GM12878 (cell line): Measurements from ENCODE around the gene CCDC91. TPM values are rescaled to one million over a fixed set of nuclear protein-coding genes. Genes with fewer than 3 reads are reported as not detected.

Experiments used
- ATAC-seq: fragments of 200-7000 bp; cut with Tn5 transposase; 3 replicates; pipeline ENCODE4 v1.9.1; 2020; ENCODE audit warnings: mild to moderate bottlenecking, moderate library complexity
- BruUV-seq: library from RNA; stranded (reverse); fragments of 400-500 nt; replicated peaks from 2 replicates; lab custom pipeline; 2021; lab: Mats Ljungman, UMichigan
- CTCF ChIA-PET: fragments of 300-600 bp; sonication (Branson Sonifier 250); formaldehyde crosslinking; extraction: SDS; loops from one replicate; lab custom pipeline; 2021; ENCODE audit warnings: inconsistent platforms; lab: Yijun Ruan, JAX
- POLR2A ChIA-PET: fragments of 350-600 bp; formaldehyde crosslinking; extraction: SDS; loops from one replicate; lab custom pipeline; 2021; ENCODE audit warnings: inconsistent platforms; lab: Charles Lee
- RAD21 ChIA-PET: fragments of 300-600 bp; sonication (Branson Sonifier 250); formaldehyde crosslinking; loops from one replicate; lab custom pipeline; 2023; ENCODE audit warnings: antibody characterized with exemption; ENCODE audit not compliant: unreplicated experiment; lab: Charles Lee
- SMC1A ChIA-PET: fragments of 300-600 bp; sonication (Branson Sonifier 250); formaldehyde crosslinking; loops from one replicate; lab custom pipeline; 2023; ENCODE audit not compliant: unreplicated experiment, uncharacterized antibody; lab: Charles Lee
- DNase-seq: peaks from one replicate; pipeline ENCODE4 v3.0.0-alpha.2; 2011; ENCODE audit warnings: low read depth, low spot score
- FAIRE-seq: peaks from 3 replicates; lab custom pipeline; 2011; peaks lifted over from hg19 to GRCh38; lab: Jason Lieb, UNC
- H2AFZ ChIP-seq: 2 replicates; pipeline ENCODE4 v1.6.0; 2011; ENCODE audit warnings: low read depth, low read length, control low read depth; ENCODE audit not compliant: control insufficient read depth
- H3K27ac ChIP-seq: 2 replicates; pipeline ENCODE4 v1.5.1; 2011; ENCODE audit warnings: control low read depth; ENCODE audit not compliant: control insufficient read depth, insufficient read depth
- H3K27me3 ChIP-seq, 2 experiments: replicated peaks in 1 of 2; 2 replicates each; pipeline versions ENCODE4 v1.6.0 to v1.6.1; 2011; ENCODE audit warnings: low read length in 1 of 2; ENCODE audit not compliant: control insufficient read depth in 2 of 2, insufficient read depth in 2 of 2
- H3K36me3 ChIP-seq, 2 experiments: 2 replicates each; pipeline ENCODE4 v1.5.1; 2011; ENCODE audit warnings: low read length in 1 of 2; ENCODE audit not compliant: control insufficient read depth in 2 of 2, insufficient read depth in 2 of 2
- H3K4me1 ChIP-seq: 2 replicates; pipeline ENCODE4 v1.6.1; 2011; ENCODE audit warnings: mild to moderate bottlenecking, low read length, moderate library complexity, mixed read lengths; ENCODE audit not compliant: control insufficient read depth, insufficient read depth
- H3K4me2 ChIP-seq: 2 replicates; pipeline ENCODE4 v1.6.0; 2011; ENCODE audit warnings: control low read depth; ENCODE audit not compliant: control insufficient read depth, insufficient read depth
- H3K4me3 ChIP-seq: fragments of 200-600 bp; sonication (generic); 2 replicates; pipeline ENCODE4 v1.5.1; 2016
- H3K79me2 ChIP-seq: 2 replicates; pipeline ENCODE4 v1.6.0; 2011; ENCODE audit warnings: low read length; ENCODE audit not compliant: control insufficient read depth, insufficient read depth
- H3K9ac ChIP-seq: 2 replicates; pipeline ENCODE4 v1.8.0; 2011; ENCODE audit warnings: low read length, control low read depth, mixed read lengths; ENCODE audit not compliant: control insufficient read depth, insufficient read depth
- H3K9me3 ChIP-seq: replicated peaks from 3 replicates; pipeline ENCODE4 v1.5.1; 2011; ENCODE audit warnings: mild to moderate bottlenecking, low read length; ENCODE audit not compliant: control insufficient read depth, insufficient read depth
- H4K20me1 ChIP-seq: 2 replicates; pipeline ENCODE4 v1.6.0; 2011; ENCODE audit not compliant: control insufficient read depth, insufficient read depth
- KLF5 ChIP-seq: fragments of 450-650 bp; IDR thresholded peaks from 2 replicates; pipeline ENCODE4 v1.6.1; 2014; ENCODE audit warnings: mild to moderate bottlenecking; ENCODE audit not compliant: partially characterized antibody
- RFX5 ChIP-seq: IDR thresholded peaks from 2 replicates; pipeline ENCODE4 v1.6.1; 2011; ENCODE audit warnings: low read depth, low read length, improper control_type of control experiment
- STAT3 ChIP-seq: IDR thresholded peaks from 2 replicates; pipeline ENCODE4 v1.6.1; 2011; ENCODE audit warnings: low read depth, low read length, improper control_type of control experiment
- YBX1 ChIP-seq: fragments of 450-650 bp; IDR thresholded peaks from 2 replicates; pipeline ENCODE4 v1.6.1; 2016; ENCODE audit warnings: antibody characterized with exemption
- ZBTB40 ChIP-seq: fragments of 450-650 bp; IDR thresholded peaks from 2 replicates; pipeline ENCODE4 v1.6.1; 2016; ENCODE audit warnings: mild to moderate bottlenecking, moderate library complexity, borderline replicate concordance
- WGBS: methylation state at CpG from one replicate; pipeline ENCODE4 v1.1.6; 2016; ENCODE audit warnings: low lambda C conversion rate; ENCODE audit not compliant: insufficient replicate concordance, insufficient coverage; ENCODE audit errors: missing lambda C conversion rate; 5-methylcytosine and 5-hydroxymethylcytosine counted together
- in situ Hi-C: fragments of 300-500 bp; cut with MboI; formaldehyde crosslinking; loops from 9 replicates; pipeline ENCODE4 v1.14.3; 2018; ENCODE audit warnings: mixed read lengths
- intact Hi-C: fragments of 100-400 bp; cut with micrococcal nuclease; formaldehyde crosslinking; loops from one replicate; pipeline ENCODE4 v1.14.2; 2022; ENCODE audit not compliant: unreplicated experiment
- polyA plus RNA-seq, 11 experiments: library from polyadenylated mRNA; depleted of rRNA in 4 of 11; unstranded in 6 of 11; stranded (reverse) in 5 of 11; fragments of >200 nt; fragmentation: Nextera tagmentation in 4 of 11; fragmentation: Illumina TruSeq in 1 of 11; extraction: Ambion mirVana in 4 of 11; extraction: Trizol in 1 of 11; gene quantifications; 1 replicate in 1 of 11; 2 replicates in 10 of 11; pipeline versions ENCODE4 v1.2.1 to v1.2.3, GENCODE V29; 2011 to 2016; ENCODE audit warnings: inconsistent platforms in 2 of 11, missing spikeins in 2 of 11, low read depth in 1 of 11
- total RNA-seq, 4 experiments: library from RNA; depleted of rRNA in 3 of 4; stranded (reverse); fragments of >200 nt in 3 of 4; fragmentation: Illumina TruSeq in 1 of 4; extraction: Trizol in 1 of 4; gene quantifications; 2 replicates each; pipeline versions ENCODE4 v1.2.1 to v1.2.3, GENCODE V29; 2013 to 2021
- TF ChIP-seq, protein P1 (sequence below): IDR thresholded peaks from 2 replicates; pipeline ENCODE4 v1.6.1; 2011; ENCODE audit warnings: mild to moderate bottlenecking, low read depth, low read length, moderate library complexity; ENCODE audit not compliant: insufficient replicate concordance

CCDC91 gene
- total and polyA plus RNA-seq, 10 of the 15 experiments (the other 5 are each of a cell fraction or from before 2014, with no cell fraction given): 6.1 to 24.9 (median 16.5) TPM

DNA sequence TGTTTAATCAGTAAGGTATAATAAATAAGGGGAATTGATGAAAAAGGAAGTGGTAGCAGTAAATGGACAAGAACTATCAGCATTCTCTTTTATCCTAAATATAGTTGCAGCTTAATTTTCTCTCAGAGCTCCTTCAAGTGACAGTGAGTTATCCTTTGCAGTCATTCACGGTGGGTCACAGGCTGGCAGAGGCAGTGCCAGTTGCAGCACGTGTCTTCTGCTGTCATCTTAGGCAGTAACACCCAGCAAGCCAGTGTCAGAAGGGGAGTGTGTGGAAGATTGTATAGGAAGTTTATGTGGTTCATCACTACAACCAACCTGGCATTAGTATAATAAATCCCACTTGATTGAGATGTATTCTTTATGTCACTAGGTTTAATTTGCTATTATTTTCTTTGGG, 170.0 kb downstream of the CCDC91 start:
- Histone ChIP-seq H3K4me1 (no peaks in the 10 kb centered on the region), H3K4me2 (no peak overlapping the region), H4K20me1 (no peaks in the 10 kb centered on the region), H3K79me2 (no peaks in the 10 kb centered on the region), H3K9ac (no peak overlapping the region), H3K9me3 (no peaks in the 10 kb centered on the region), H2AFZ (no peak overlapping the region), H3K27ac (no peak overlapping the region), H3K36me3 (no peaks in the 10 kb centered on the region; a peak in 1 of 4 replicates), H3K27me3 (no peaks in the 10 kb centered on the region), H3K4me3 (no peak overlapping the region)
- TF ChIP-seq YBX1: no peak
- TF ChIP-seq ZBTB40: no peak
- TF ChIP-seq STAT3: no peak
- no peak for TF ChIP-seq RFX5
- TF ChIP-seq, protein P1, sequence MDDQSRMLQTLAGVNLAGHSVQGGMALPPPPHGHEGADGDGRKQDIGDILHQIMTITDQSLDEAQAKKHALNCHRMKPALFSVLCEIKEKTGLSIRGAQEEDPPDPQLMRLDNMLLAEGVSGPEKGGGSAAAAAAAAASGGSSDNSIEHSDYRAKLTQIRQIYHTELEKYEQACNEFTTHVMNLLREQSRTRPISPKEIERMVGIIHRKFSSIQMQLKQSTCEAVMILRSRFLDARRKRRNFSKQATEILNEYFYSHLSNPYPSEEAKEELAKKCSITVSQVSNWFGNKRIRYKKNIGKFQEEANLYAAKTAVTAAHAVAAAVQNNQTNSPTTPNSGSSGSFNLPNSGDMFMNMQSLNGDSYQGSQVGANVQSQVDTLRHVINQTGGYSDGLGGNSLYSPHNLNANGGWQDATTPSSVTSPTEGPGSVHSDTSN: no peak
- TF ChIP-seq KLF5: no peak
- RAD21 ChIA-PET: no interaction called here
- DNase-seq: no peak
- ATAC-seq: no peak
- 97% methylated on average over 2 of the region's 2 CpGs for WGBS
- BruUV-seq: no TSS peak
- in situ Hi-C loops (no loop called here), intact Hi-C loops (no loop called here)
- POLR2A ChIA-PET: no interaction called here
- SMC1A ChIA-PET: interaction anchor here (0.8 kb wide), 1 partner anchor 112 kb away, joined by 3 read pairs; no protein-coding TSS in a partner anchor
- FAIRE-seq: no peak
- CTCF ChIA-PET: no interaction called here
